ENCODE results near the gene KNTC1.
A peak's percentile ranks its signal among the peaks of the same experiment; 100 is the strongest.
"Not testable (repeated sequence)": the region's sequence is repeated elsewhere in the genome, so short reads cannot be mapped to it uniquely, and the experiment has no call there.

KNTC1 gene

GRCh38 chr12:122526683-122527477 is at the start of gene KNTC1, which contains the start of gene RSRC2:
KNTC1 (plus strand) TSS chr12:122527249; CDS start chr12:122530064, 2,815 bp downstream.
RSRC2 (minus strand) TSS chr12:122526936; CDS start chr12:122526853, 83 bp downstream.
- DNase-seq (ENCODE audit: low read depth, low spot score): peak; percentile 100

- no peak for DNase-seq (ENCODE audit: low read depth, low spot score)
These were observed 46.3 kb upstream of the KNTC1 start for GRCh38 chr12:122480753-122481152.

- peak; percentile 65 for DNase-seq (ENCODE audit: low read depth, low spot score)
These were observed 45.2 kb upstream of the KNTC1 start for GRCh38 chr12:122481861-122482260.

- no peak for DNase-seq (ENCODE audit: low read depth, low spot score)
These were observed 43.1 kb upstream of the KNTC1 start for GRCh38 chr12:122483969-122484368.

- not testable (repeated sequence) for DNase-seq (ENCODE audit: low read depth, low spot score)
These were observed 42.7 kb upstream of the KNTC1 start for GRCh38 chr12:122484385-122484784.

- DNase-seq (ENCODE audit: low read depth, low spot score): not testable (repeated sequence)
These were observed 40.7 kb upstream of the KNTC1 start for GRCh38 chr12:122486360-122486759.

- DNase-seq (ENCODE audit: low read depth, low spot score): no peak
These were observed 40.1 kb upstream of the KNTC1 start for GRCh38 chr12:122486805-122487426.

GRCh38 chr12:122487807-122488206 is 39.2 kb upstream of the KNTC1 start:
- not testable (repeated sequence) for DNase-seq (ENCODE audit: low read depth, low spot score)

GRCh38 chr12:122489038-122489437 is 38.0 kb upstream of the KNTC1 start:
- no peak for DNase-seq (ENCODE audit: low read depth, low spot score)

- DNase-seq (ENCODE audit: low read depth, low spot score): no peak
These were observed 35.1 kb upstream of the KNTC1 start for GRCh38 chr12:122491991-122492390.

GRCh38 chr12:122493222-122493621 is 33.8 kb upstream of the KNTC1 start:
- DNase-seq (ENCODE audit: low read depth, low spot score): not testable (repeated sequence)

- DNase-seq (ENCODE audit: low read depth, low spot score): no peak
These were observed 31.8 kb upstream of the KNTC1 start for GRCh38 chr12:122495258-122495657.

- peak; percentile 75 for DNase-seq (ENCODE audit: low read depth, low spot score)
These were observed 26.9 kb upstream of the KNTC1 start for GRCh38 chr12:122499991-122500684.

GRCh38 chr12:122500685-122501488 is 26.2 kb upstream of the KNTC1 start, which contains the start of gene ZCCHC8:
ZCCHC8 (minus strand) TSS chr12:122500932; CDS start chr12:122500840, 92 bp downstream.
- DNase-seq (ENCODE audit: low read depth, low spot score): peak; percentile 99

- no peak for DNase-seq (ENCODE audit: low read depth, low spot score)
These were observed 25.5 kb upstream of the KNTC1 start for GRCh38 chr12:122501489-122501989.

- peak; percentile 3 for DNase-seq (ENCODE audit: low read depth, low spot score)
These were observed 23.8 kb upstream of the KNTC1 start for GRCh38 chr12:122503147-122503751.

GRCh38 chr12:122503783-122504590 is 23.1 kb upstream of the KNTC1 start:
- DNase-seq (ENCODE audit: low read depth, low spot score): no peak

- no peak for DNase-seq (ENCODE audit: low read depth, low spot score)
These were observed 21.5 kb upstream of the KNTC1 start for GRCh38 chr12:122505419-122506051.

- no peak for DNase-seq (ENCODE audit: low read depth, low spot score)
These were observed 20.6 kb upstream of the KNTC1 start for GRCh38 chr12:122506393-122506938.

Data from astrocyte of the hippocampus (primary cell).